Astrocyte of the cerebellum (primary cell): ENCODE data around the gene OR10G7.

Source experiments
- DNase-seq: peaks from one replicate; pipeline ENCODE4 v3.0.0-alpha.2; 2011; ENCODE audit warnings: low read depth
- H3K4me3 ChIP-seq: 2 replicates; pipeline ENCODE4 v1.5.1; 2011; ENCODE audit warnings: mild to moderate bottlenecking, low read depth, low read length, moderate library complexity
- CTCF ChIP-seq: IDR thresholded peaks from 2 replicates; pipeline ENCODE4 v1.5.1; 2012; ENCODE audit warnings: low read length, low read depth, moderate library complexity, mild to moderate bottlenecking; ENCODE audit errors: missing control alignments
- in situ Hi-C: cut with HindIII; loops from 2 replicates; pipeline ENCODE4 v1.10.0; 2017; ENCODE audit warnings: low sequenced_read_pairs

OR10G7 gene

GRCh38 chr11:123995119-123995518, 46.0 kb downstream of the OR10G7 start, which contains the start of gene OR10G6:
OR10G6 (minus strand) TSS chr11:123995161; CDS start chr11:123995161, 0 bp downstream.
- in situ Hi-C loops, result no loop called here
- H3K4me3 ChIP-seq, result no peak within 1 kb of the TSS
- no peak for TF ChIP-seq CTCF
- no peak for DNase-seq
